Left lung (tissue), 10 donors: ENCODE measurements around the gene HUNK. TPM values are rescaled to one million over a fixed set of nuclear protein-coding genes. Genes with fewer than 3 reads are reported as not detected.
A peak's percentile ranks its signal among the peaks of the same experiment; 100 is the strongest.

Source experiments
- ATAC-seq: fragments of 200-7000 bp; cut with Tn5 transposase; one replicate; pipeline ENCODE4 v1.9.1; 2020; ENCODE audit warnings: moderate library complexity
- DNase-seq, 4 donors: peaks; one replicate each; pipeline ENCODE4 v3.0.0-alpha.2; 2013 to 2020
- H3K27ac ChIP-seq, 2 donors: fragments of 200-600 bp; sonication (generic) in 1 of 2; one replicate each; pipeline versions ENCODE4 v1.5.0 to v1.8.0; 2020 to 2021
- H3K27me3 ChIP-seq, 2 donors: fragments of 200-600 bp; sonication (generic) in 1 of 2; one replicate each; pipeline versions ENCODE4 v1.5.0 to v1.8.0; 2020 to 2021
- H3K36me3 ChIP-seq, 2 donors: fragments of 200-600 bp; sonication (generic) in 1 of 2; one replicate each; pipeline versions ENCODE4 v1.5.0 to v1.8.0; 2020 to 2021
- H3K4me1 ChIP-seq, 2 donors: fragments of 200-600 bp; one replicate each; pipeline ENCODE4 v1.8.0; 2021
- H3K4me3 ChIP-seq, 2 donors: fragments of 200-600 bp; sonication (generic) in 1 of 2; one replicate each; pipeline versions ENCODE4 v1.5.0 to v1.8.0; 2020 to 2021; ENCODE audit warnings: mild to moderate bottlenecking in 1 of 2
- H3K9me3 ChIP-seq, 2 donors: fragments of 200-600 bp; sonication (generic) in 1 of 2; one replicate each; pipeline versions ENCODE4 v1.5.0 to v1.8.0; 2020 to 2021
- intact Hi-C, 2 donors: fragments of 100-400 bp; cut with DNase I; formaldehyde crosslinking; loops; one replicate each; pipeline versions ENCODE4 v1.11.2 to v1.14.2; 2022
- polyA plus RNA-seq, 6 donors: library from polyadenylated mRNA; unstranded; fragments of 120-200 nt; gene quantifications; one replicate each; pipeline ENCODE4 v1.2.1, GENCODE V29; 2013; ENCODE audit not compliant: insufficient read length in 6 of 6
- total RNA-seq, 2 donors: library from RNA; stranded (reverse); fragmentation: NEBNext Ultra II Directional; extraction: Animal tissue kit (Norgen Biotek cat#: 25700); gene quantifications; one replicate each; pipeline ENCODE4 v1.2.1, GENCODE V29; 2021
- TF ChIP-seq, protein P1 (sequence below), 2 donors: fragments of 200-600 bp; sonication (generic) in 1 of 2; IDR thresholded peaks; one replicate each; pipeline versions ENCODE4 v1.5.0 to v1.8.0; 2021; ENCODE audit warnings: antibody characterized with exemption in 2 of 2
- donor health status: DM: no; HTN: yes; CAD: no.
- donor health status: DM: no; HTN: no; CAD: no.

The HUNK gene
- total and polyA plus RNA-seq, 8 donors, result 2.9 to 7.4 (median 6.0) TPM

DNA sequence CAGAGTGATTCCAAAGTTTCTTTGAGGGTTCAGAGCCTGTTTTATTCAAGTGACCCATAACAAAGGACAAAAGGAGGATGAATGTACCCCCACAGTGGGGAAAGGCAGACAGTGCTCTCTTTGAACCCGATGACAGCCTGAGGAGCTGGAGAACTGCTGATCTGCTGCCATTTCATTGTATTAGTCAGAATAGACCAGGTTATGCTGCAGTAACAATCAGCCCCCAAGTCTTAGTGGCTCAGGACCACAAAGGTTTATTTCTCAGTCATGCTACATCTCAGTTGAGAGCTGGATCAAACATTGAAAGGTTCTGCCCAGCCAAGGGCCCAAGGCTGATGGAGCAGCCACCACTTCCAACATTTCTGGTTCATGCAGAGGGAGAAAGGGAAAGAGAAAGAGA, 88.9 kb downstream of the HUNK start:
- Histone ChIP-seq H3K27me3 (no peaks in the 10 kb centered on the region), H3K27ac (no peak overlapping the region), H3K36me3 (no peaks in the 10 kb centered on the region), H3K9me3 (no peaks in the 10 kb centered on the region), H3K4me1 (no peaks in the 10 kb centered on the region), H3K4me3 (no peak overlapping the region)
- ATAC-seq (no peak), DNase-seq (no peak)
- TF ChIP-seq, protein P1, sequence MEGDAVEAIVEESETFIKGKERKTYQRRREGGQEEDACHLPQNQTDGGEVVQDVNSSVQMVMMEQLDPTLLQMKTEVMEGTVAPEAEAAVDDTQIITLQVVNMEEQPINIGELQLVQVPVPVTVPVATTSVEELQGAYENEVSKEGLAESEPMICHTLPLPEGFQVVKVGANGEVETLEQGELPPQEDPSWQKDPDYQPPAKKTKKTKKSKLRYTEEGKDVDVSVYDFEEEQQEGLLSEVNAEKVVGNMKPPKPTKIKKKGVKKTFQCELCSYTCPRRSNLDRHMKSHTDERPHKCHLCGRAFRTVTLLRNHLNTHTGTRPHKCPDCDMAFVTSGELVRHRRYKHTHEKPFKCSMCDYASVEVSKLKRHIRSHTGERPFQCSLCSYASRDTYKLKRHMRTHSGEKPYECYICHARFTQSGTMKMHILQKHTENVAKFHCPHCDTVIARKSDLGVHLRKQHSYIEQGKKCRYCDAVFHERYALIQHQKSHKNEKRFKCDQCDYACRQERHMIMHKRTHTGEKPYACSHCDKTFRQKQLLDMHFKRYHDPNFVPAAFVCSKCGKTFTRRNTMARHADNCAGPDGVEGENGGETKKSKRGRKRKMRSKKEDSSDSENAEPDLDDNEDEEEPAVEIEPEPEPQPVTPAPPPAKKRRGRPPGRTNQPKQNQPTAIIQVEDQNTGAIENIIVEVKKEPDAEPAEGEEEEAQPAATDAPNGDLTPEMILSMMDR (IDR thresholded peaks at IDR 0.05), result no peak
- intact Hi-C loops, result no loop called here

DNA sequence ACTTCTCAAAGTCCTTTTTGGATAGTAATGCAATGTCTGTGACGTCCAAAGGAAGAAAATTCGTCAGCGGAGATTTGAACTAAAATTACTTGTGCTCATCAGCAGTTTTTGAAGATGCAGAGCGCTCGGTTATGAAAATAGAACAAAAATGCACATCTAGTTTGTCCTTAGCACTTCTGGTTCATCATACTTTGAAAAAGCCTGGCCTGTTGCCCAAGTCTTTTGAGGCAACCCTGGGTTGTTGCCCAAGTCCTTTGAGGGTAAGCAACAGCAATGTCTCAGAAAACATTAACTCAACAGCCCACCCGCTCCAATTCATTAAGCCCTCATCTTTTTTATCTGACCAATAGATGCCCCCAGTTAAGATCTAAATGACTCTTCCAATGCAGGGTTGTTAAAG, 91.9 kb downstream of the HUNK start:
- no peak overlapping the region for H3K4me3 ChIP-seq
- H3K27ac ChIP-seq, result no peak overlapping the region
- DNase-seq (peak in 2 of 4 donors; percentile 17 to 44), ATAC-seq (no peak)
- no peaks in the 10 kb centered on the region for H3K36me3 ChIP-seq
- H3K4me1 ChIP-seq, result no peaks in the 10 kb centered on the region
- TF ChIP-seq, protein P1 (IDR thresholded peaks at IDR 0.05), result no peak
- no peaks in the 10 kb centered on the region for H3K27me3 ChIP-seq
- H3K9me3 ChIP-seq, result no peaks in the 10 kb centered on the region
- intact Hi-C loops, result no loop called here

DNA sequence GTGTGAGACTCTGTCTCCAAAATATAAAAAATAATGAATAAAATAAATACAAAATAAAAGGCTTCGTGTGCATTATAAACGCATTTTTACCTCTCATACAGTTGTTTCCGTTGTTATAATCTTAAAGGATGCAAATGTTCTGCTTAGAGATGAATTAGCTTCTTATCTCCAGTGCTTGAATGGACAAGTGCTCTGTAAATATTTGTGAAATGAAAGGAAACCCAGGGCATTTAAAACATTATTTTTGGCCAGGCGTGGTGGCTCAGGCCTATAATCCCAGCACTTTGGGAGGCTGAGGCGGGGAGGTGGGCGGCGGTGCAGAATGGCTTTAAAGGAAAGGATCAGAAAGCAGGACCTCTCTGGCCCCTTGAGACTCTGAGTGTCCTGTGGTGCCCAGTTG, 94.5 kb downstream of the HUNK start:
- no peaks in the 10 kb centered on the region for H3K9me3 ChIP-seq
- no peak overlapping the region for H3K27ac ChIP-seq
- H3K36me3 ChIP-seq, result no peaks in the 10 kb centered on the region
- ATAC-seq (peak; percentile 77), DNase-seq (no peak)
- H3K27me3 ChIP-seq, result no peaks in the 10 kb centered on the region
- intact Hi-C loops, result no loop called here
- TF ChIP-seq, protein P1 (IDR thresholded peaks at IDR 0.05), result no peak
- no peaks in the 10 kb centered on the region for H3K4me1 ChIP-seq
- no peak overlapping the region for H3K4me3 ChIP-seq

DNA sequence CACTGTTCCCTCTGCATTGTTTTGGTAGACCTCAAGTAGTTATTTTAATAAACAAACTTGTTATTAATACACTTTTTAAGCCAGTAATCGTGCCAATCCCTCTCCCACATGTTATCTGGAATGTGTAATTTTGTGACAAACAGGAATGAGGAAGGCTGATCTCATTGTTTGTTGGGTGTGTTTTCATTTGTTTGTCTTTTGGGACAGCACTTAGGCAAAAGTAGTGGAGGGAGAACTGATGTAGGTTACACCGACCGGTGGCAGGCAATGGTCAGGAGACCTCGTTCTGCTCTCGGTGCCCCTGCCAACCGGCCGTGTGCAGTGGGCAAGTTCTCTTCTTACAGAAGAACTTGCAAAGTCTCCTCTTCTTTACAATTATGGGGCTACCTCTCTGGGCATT, 99.8 kb downstream of the HUNK start:
- no peaks in the 10 kb centered on the region for H3K4me1 ChIP-seq
- TF ChIP-seq, protein P1 (IDR thresholded peaks at IDR 0.05), result no peak
- no peaks in the 10 kb centered on the region for H3K9me3 ChIP-seq
- ATAC-seq (no peak), DNase-seq (no peak)
- H3K27me3 ChIP-seq, result no peaks in the 10 kb centered on the region
- H3K27ac ChIP-seq, result no peak overlapping the region
- intact Hi-C loops, result no loop called here
- H3K4me3 ChIP-seq, result no peak overlapping the region
- no peaks in the 10 kb centered on the region for H3K36me3 ChIP-seq

DNA sequence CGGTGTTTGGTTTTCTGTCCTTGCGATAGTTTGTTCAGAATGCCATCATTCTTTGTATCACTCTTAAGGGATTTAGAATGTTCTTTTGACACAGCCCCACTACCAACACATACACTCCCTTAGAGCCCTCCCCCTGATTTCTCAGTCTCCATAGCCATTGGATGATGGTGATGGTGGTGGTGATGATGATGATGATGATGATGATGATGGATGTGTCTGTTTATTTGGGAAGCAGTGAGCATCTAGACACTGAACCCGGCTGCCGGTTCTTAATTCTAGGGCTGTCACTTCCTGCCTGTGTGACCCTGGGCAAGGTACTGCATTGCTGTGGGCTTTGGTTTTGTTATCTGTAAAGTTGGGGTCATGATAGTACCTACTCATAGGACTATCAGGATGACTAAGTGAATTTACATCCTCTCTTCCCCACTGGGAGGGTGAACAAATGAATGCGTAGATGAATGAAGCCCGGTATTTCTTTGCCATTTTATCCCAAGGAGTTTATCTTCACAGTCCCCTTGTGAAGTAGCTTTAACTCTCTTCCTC, 100.7 kb downstream of the HUNK start:
- ATAC-seq (no peak), DNase-seq (no peak)
- intact Hi-C loops, result no loop called here
- Histone ChIP-seq H3K4me3 (no peak overlapping the region), H3K9me3 (no peaks in the 10 kb centered on the region), H3K27ac (no peak overlapping the region), H3K36me3 (no peaks in the 10 kb centered on the region), H3K27me3 (no peaks in the 10 kb centered on the region), H3K4me1 (no peaks in the 10 kb centered on the region)
- TF ChIP-seq, protein P1 (IDR thresholded peaks at IDR 0.05), result no peak
